GM12878 (cell line): ENCODE results near the gene OR10J5. TPM values are rescaled to one million over a fixed set of nuclear protein-coding genes. Genes with fewer than 3 reads are reported as not detected.

Experiments used
- ATAC-seq: fragments of 200-7000 bp; cut with Tn5 transposase; 3 replicates; pipeline ENCODE4 v1.9.1; 2020; ENCODE audit warnings: mild to moderate bottlenecking, moderate library complexity
- BruUV-seq: library from RNA; stranded (reverse); fragments of 400-500 nt; replicated peaks from 2 replicates; lab custom pipeline; 2021; lab: Mats Ljungman, UMichigan
- CTCF ChIA-PET: fragments of 300-600 bp; sonication (Branson Sonifier 250); formaldehyde crosslinking; extraction: SDS; loops from one replicate; lab custom pipeline; 2021; ENCODE audit warnings: inconsistent platforms; lab: Yijun Ruan, JAX
- POLR2A ChIA-PET: fragments of 350-600 bp; formaldehyde crosslinking; extraction: SDS; loops from one replicate; lab custom pipeline; 2021; ENCODE audit warnings: inconsistent platforms; lab: Charles Lee
- RAD21 ChIA-PET: fragments of 300-600 bp; sonication (Branson Sonifier 250); formaldehyde crosslinking; loops from one replicate; lab custom pipeline; 2023; ENCODE audit warnings: antibody characterized with exemption; ENCODE audit not compliant: unreplicated experiment; lab: Charles Lee
- SMC1A ChIA-PET: fragments of 300-600 bp; sonication (Branson Sonifier 250); formaldehyde crosslinking; loops from one replicate; lab custom pipeline; 2023; ENCODE audit not compliant: unreplicated experiment, uncharacterized antibody; lab: Charles Lee
- DNase-seq: peaks from one replicate; pipeline ENCODE4 v3.0.0-alpha.2; 2011; ENCODE audit warnings: low read depth, low spot score
- FAIRE-seq: peaks from 3 replicates; lab custom pipeline; 2011; peaks lifted over from hg19 to GRCh38; lab: Jason Lieb, UNC
- H2AFZ ChIP-seq: 2 replicates; pipeline ENCODE4 v1.6.0; 2011; ENCODE audit warnings: low read depth, low read length, control low read depth; ENCODE audit not compliant: control insufficient read depth
- H3K27ac ChIP-seq: 2 replicates; pipeline ENCODE4 v1.5.1; 2011; ENCODE audit warnings: control low read depth; ENCODE audit not compliant: control insufficient read depth, insufficient read depth
- H3K27me3 ChIP-seq, 2 experiments: replicated peaks in 1 of 2; 2 replicates each; pipeline versions ENCODE4 v1.6.0 to v1.6.1; 2011; ENCODE audit warnings: low read length in 1 of 2; ENCODE audit not compliant: control insufficient read depth in 2 of 2, insufficient read depth in 2 of 2
- H3K36me3 ChIP-seq, 2 experiments: 2 replicates each; pipeline ENCODE4 v1.5.1; 2011; ENCODE audit warnings: low read length in 1 of 2; ENCODE audit not compliant: control insufficient read depth in 2 of 2, insufficient read depth in 2 of 2
- H3K4me1 ChIP-seq: 2 replicates; pipeline ENCODE4 v1.6.1; 2011; ENCODE audit warnings: mild to moderate bottlenecking, low read length, moderate library complexity, mixed read lengths; ENCODE audit not compliant: control insufficient read depth, insufficient read depth
- H3K4me2 ChIP-seq: 2 replicates; pipeline ENCODE4 v1.6.0; 2011; ENCODE audit warnings: control low read depth; ENCODE audit not compliant: control insufficient read depth, insufficient read depth
- H3K4me3 ChIP-seq: fragments of 200-600 bp; sonication (generic); 2 replicates; pipeline ENCODE4 v1.5.1; 2016
- H3K79me2 ChIP-seq: 2 replicates; pipeline ENCODE4 v1.6.0; 2011; ENCODE audit warnings: low read length; ENCODE audit not compliant: control insufficient read depth, insufficient read depth
- H3K9ac ChIP-seq: 2 replicates; pipeline ENCODE4 v1.8.0; 2011; ENCODE audit warnings: low read length, control low read depth, mixed read lengths; ENCODE audit not compliant: control insufficient read depth, insufficient read depth
- H3K9me3 ChIP-seq: replicated peaks from 3 replicates; pipeline ENCODE4 v1.5.1; 2011; ENCODE audit warnings: mild to moderate bottlenecking, low read length; ENCODE audit not compliant: control insufficient read depth, insufficient read depth
- H4K20me1 ChIP-seq: 2 replicates; pipeline ENCODE4 v1.6.0; 2011; ENCODE audit not compliant: control insufficient read depth, insufficient read depth
- ASH2L ChIP-seq: fragments of 300-600, 200-600 bp; sonication (generic); IDR thresholded peaks from 2 replicates; pipeline ENCODE4 v1.6.1; 2017; ENCODE audit warnings: low read depth, mild to moderate bottlenecking, borderline replicate concordance
- CEBPB ChIP-seq, 2 experiments: fragments of 150-350 bp in 1 of 2; IDR thresholded peaks; 2 replicates each; pipeline ENCODE4 v1.6.1; 2012 to 2014; ENCODE audit warnings: low read depth in 2 of 2, low read length in 2 of 2, borderline replicate concordance in 1 of 2, inconsistent platforms in 1 of 2
- EED ChIP-seq: sonication (generic); IDR thresholded peaks from 2 replicates; pipeline ENCODE4 v1.6.1; 2016; ENCODE audit warnings: antibody characterized with exemption, low read depth
- EZH2 ChIP-seq: IDR thresholded peaks from 2 replicates; pipeline ENCODE4 v1.6.1; 2012; ENCODE audit warnings: low read depth, mild to moderate bottlenecking, control low read depth, inconsistent platforms, low read length, borderline replicate concordance; ENCODE audit not compliant: control insufficient read depth
- FOXM1 ChIP-seq: IDR thresholded peaks from 2 replicates; pipeline ENCODE4 v1.6.1; 2012; ENCODE audit warnings: low read depth, mild to moderate bottlenecking, inconsistent platforms, low read length, moderate library complexity
- HDGF ChIP-seq: fragments of 450-650 bp; IDR thresholded peaks from 2 replicates; pipeline ENCODE4 v1.6.1; 2016; ENCODE audit warnings: antibody characterized with exemption
- MEF2A ChIP-seq: IDR thresholded peaks from 2 replicates; pipeline ENCODE4 v1.6.1; 2011; ENCODE audit warnings: low read depth, mild to moderate bottlenecking, low read length, moderate library complexity; ENCODE audit not compliant: insufficient read depth
- MXI1 ChIP-seq: fragments of 150-350 bp; IDR thresholded peaks from 2 replicates; pipeline ENCODE4 v1.6.1; 2011; ENCODE audit warnings: low read depth, mild to moderate bottlenecking, inconsistent platforms, low read length, improper control_type of control experiment
- SIX5 ChIP-seq: IDR thresholded peaks from 2 replicates; pipeline ENCODE4 v1.6.1; 2011; ENCODE audit warnings: mild to moderate bottlenecking, low read depth, low read length, moderate library complexity; ENCODE audit not compliant: severe bottlenecking
- STAT3 ChIP-seq: IDR thresholded peaks from 2 replicates; pipeline ENCODE4 v1.6.1; 2011; ENCODE audit warnings: low read depth, low read length, improper control_type of control experiment
- WGBS: methylation state at CpG from one replicate; pipeline ENCODE4 v1.1.6; 2016; ENCODE audit warnings: low lambda C conversion rate; ENCODE audit not compliant: insufficient replicate concordance, insufficient coverage; ENCODE audit errors: missing lambda C conversion rate; 5-methylcytosine and 5-hydroxymethylcytosine counted together
- in situ Hi-C: fragments of 300-500 bp; cut with MboI; formaldehyde crosslinking; loops from 9 replicates; pipeline ENCODE4 v1.14.3; 2018; ENCODE audit warnings: mixed read lengths
- intact Hi-C: fragments of 100-400 bp; cut with micrococcal nuclease; formaldehyde crosslinking; loops from one replicate; pipeline ENCODE4 v1.14.2; 2022; ENCODE audit not compliant: unreplicated experiment
- polyA plus RNA-seq, 11 experiments: library from polyadenylated mRNA; depleted of rRNA in 4 of 11; unstranded in 6 of 11; stranded (reverse) in 5 of 11; fragments of >200 nt; fragmentation: Nextera tagmentation in 4 of 11; fragmentation: Illumina TruSeq in 1 of 11; extraction: Ambion mirVana in 4 of 11; extraction: Trizol in 1 of 11; gene quantifications; 1 replicate in 1 of 11; 2 replicates in 10 of 11; pipeline versions ENCODE4 v1.2.1 to v1.2.3, GENCODE V29; 2011 to 2016; ENCODE audit warnings: inconsistent platforms in 2 of 11, missing spikeins in 2 of 11, low read depth in 1 of 11
- total RNA-seq, 4 experiments: library from RNA; depleted of rRNA in 3 of 4; stranded (reverse); fragments of >200 nt in 3 of 4; fragmentation: Illumina TruSeq in 1 of 4; extraction: Trizol in 1 of 4; gene quantifications; 2 replicates each; pipeline versions ENCODE4 v1.2.1 to v1.2.3, GENCODE V29; 2013 to 2021
- TF ChIP-seq, protein P1 (sequence below): fragments of 450-650 bp; IDR thresholded peaks from 2 replicates; pipeline ENCODE4 v1.6.1; 2016; ENCODE audit warnings: mild to moderate bottlenecking
- TF ChIP-seq, protein P2 (sequence below): IDR thresholded peaks from 2 replicates; pipeline ENCODE4 v1.6.1; 2011; ENCODE audit warnings: mild to moderate bottlenecking, low read depth, low read length, moderate library complexity; ENCODE audit not compliant: insufficient replicate concordance
- TF ChIP-seq, protein P3 (sequence below): fragments of 450-650 bp; conservative IDR thresholded peaks from 2 replicates; pipeline ENCODE4 v1.6.1; 2017; ENCODE audit warnings: mild to moderate bottlenecking, moderate library complexity

The OR10J5 gene
- total and polyA plus RNA-seq, 10 of the 15 experiments (the other 5 are each of a cell fraction or from before 2014, with no cell fraction given) = not detected

DNA sequence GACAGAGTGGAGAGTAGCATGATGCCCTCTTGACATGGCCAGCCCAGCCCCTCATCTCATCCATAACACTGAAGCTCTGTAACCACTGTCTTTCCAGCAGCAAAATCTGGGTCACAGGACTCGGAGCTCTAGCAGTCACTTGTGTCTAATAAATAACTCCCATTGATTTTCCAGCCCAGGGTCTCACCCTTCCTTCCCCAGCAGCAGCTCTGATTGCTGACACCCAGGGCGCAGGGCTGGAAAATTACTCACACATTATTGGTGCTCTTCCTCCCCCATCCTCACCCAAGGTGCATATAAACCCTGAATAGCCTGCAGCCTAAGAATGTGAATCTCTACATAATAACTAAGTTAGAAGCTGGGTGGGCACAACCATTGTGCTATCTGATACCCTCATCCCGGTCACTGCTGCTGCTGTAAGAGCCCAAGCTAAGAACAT, 21.1 kb upstream of the OR10J5 start (continued):
- TF ChIP-seq MEF2A = no peak
- no peak for TF ChIP-seq FOXM1

DNA sequence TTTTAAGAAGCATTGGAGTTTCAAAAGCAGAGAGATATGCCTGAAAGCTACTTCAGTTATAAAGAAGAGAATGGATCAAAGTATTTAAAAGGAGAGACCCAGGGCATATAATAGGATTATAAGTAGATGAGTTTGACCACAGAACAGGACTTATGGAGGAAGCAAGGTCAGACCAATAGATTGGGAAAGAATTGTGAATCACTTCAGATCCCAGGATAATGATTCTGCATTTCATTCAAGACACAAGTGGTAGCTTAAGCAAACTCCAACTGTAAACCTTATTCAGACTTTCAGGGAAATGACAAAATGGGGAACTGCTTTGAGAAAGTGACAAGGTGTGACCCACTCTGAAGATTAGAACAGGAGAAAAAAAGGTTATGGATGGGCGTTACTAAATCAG, 18.9 kb upstream of the OR10J5 start:
- 0% methylated on average over 1 of the region's 1 CpG for WGBS
- POLR2A ChIA-PET = no interaction called here
- TF ChIP-seq, protein P1, sequence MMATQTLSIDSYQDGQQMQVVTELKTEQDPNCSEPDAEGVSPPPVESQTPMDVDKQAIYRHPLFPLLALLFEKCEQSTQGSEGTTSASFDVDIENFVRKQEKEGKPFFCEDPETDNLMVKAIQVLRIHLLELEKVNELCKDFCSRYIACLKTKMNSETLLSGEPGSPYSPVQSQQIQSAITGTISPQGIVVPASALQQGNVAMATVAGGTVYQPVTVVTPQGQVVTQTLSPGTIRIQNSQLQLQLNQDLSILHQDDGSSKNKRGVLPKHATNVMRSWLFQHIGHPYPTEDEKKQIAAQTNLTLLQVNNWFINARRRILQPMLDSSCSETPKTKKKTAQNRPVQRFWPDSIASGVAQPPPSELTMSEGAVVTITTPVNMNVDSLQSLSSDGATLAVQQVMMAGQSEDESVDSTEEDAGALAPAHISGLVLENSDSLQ = no peak
- TF ChIP-seq CEBPB (IDR thresholded peaks at IDR 0.05; ENCODE audit: borderline replicate concordance in 1 of 2, low read depth in 2 of 2, low read length in 2 of 2) = no peak
- TF ChIP-seq ASH2L = no peak
- TF ChIP-seq EZH2 = no peak
- no peak for TF ChIP-seq SIX5
- no peak for TF ChIP-seq MXI1
- no peak for TF ChIP-seq FOXM1
- TF ChIP-seq, protein P2, sequence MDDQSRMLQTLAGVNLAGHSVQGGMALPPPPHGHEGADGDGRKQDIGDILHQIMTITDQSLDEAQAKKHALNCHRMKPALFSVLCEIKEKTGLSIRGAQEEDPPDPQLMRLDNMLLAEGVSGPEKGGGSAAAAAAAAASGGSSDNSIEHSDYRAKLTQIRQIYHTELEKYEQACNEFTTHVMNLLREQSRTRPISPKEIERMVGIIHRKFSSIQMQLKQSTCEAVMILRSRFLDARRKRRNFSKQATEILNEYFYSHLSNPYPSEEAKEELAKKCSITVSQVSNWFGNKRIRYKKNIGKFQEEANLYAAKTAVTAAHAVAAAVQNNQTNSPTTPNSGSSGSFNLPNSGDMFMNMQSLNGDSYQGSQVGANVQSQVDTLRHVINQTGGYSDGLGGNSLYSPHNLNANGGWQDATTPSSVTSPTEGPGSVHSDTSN = no peak
- no peak for TF ChIP-seq HDGF
- TF ChIP-seq STAT3 = no peak
- TF ChIP-seq, protein P3, sequence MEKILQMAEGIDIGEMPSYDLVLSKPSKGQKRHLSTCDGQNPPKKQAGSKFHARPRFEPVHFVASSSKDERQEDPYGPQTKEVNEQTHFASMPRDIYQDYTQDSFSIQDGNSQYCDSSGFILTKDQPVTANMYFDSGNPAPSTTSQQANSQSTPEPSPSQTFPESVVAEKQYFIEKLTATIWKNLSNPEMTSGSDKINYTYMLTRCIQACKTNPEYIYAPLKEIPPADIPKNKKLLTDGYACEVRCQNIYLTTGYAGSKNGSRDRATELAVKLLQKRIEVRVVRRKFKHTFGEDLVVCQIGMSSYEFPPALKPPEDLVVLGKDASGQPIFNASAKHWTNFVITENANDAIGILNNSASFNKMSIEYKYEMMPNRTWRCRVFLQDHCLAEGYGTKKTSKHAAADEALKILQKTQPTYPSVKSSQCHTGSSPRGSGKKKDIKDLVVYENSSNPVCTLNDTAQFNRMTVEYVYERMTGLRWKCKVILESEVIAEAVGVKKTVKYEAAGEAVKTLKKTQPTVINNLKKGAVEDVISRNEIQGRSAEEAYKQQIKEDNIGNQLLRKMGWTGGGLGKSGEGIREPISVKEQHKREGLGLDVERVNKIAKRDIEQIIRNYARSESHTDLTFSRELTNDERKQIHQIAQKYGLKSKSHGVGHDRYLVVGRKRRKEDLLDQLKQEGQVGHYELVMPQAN = no peak
- no peak for TF ChIP-seq EED
- ATAC-seq (no peak), FAIRE-seq (no peak), DNase-seq (no peak)
- Histone ChIP-seq H3K9me3 (no peaks in the 10 kb centered on the region), H3K27me3 (no peaks in the 10 kb centered on the region), H3K36me3 (no peaks in the 10 kb centered on the region), H3K27ac (no peak overlapping the region), H3K4me1 (no peaks in the 10 kb centered on the region), H3K79me2 (no peaks in the 10 kb centered on the region), H2AFZ (no peak overlapping the region), H4K20me1 (no peaks in the 10 kb centered on the region), H3K9ac (no peak overlapping the region), H3K4me2 (no peak overlapping the region), H3K4me3 (no peak overlapping the region)
- CTCF ChIA-PET = interaction anchor here (0.6 kb wide), 1 partner anchor 551 kb away, joined by 4 read pairs; no protein-coding TSS in a partner anchor
- in situ Hi-C loops = no loop called here
- SMC1A ChIA-PET = interaction anchor here (0.6 kb wide), 1 partner anchor 98 kb away, joined by 3 read pairs; no protein-coding TSS in a partner anchor
- RAD21 ChIA-PET = no interaction called here
- intact Hi-C loops = no loop called here
- no TSS peak for BruUV-seq
